Amygdala (tissue), 56 donors: ENCODE measurements around the gene C12orf60.

Source experiments
- DNase-seq, 56 donors: peaks; one replicate each; lab custom pipeline; 2025; lab: John Stamatoyannopoulos, UW

C12orf60 gene

GRCh38 chr12:14776236-14776961 is 27.1 kb upstream of the C12orf60 start:
- no peak for DNase-seq

GRCh38 chr12:14777271-14777670 is 26.2 kb upstream of the C12orf60 start:
- DNase-seq: no peak

- peak in 1 of 56 donors; percentile 4 for DNase-seq
Measured at GRCh38 chr12:14779834-14780233, 23.6 kb upstream of the C12orf60 start.

- no peak for DNase-seq
Measured at GRCh38 chr12:14780859-14781258, 22.6 kb upstream of the C12orf60 start.

GRCh38 chr12:14781563-14781962 is 21.9 kb upstream of the C12orf60 start:
- no peak for DNase-seq

- no peak for DNase-seq
Measured at GRCh38 chr12:14782756-14783155, 20.7 kb upstream of the C12orf60 start.

GRCh38 chr12:14784471-14784870 is 19.0 kb upstream of the C12orf60 start:
- no peak for DNase-seq

GRCh38 chr12:14785568-14785967 is 17.9 kb upstream of the C12orf60 start:
- DNase-seq: no peak

GRCh38 chr12:14795028-14795448 is 8.4 kb upstream of the C12orf60 start:
- no peak for DNase-seq

- DNase-seq: no peak
Measured at GRCh38 chr12:14802247-14802646, 1.2 kb upstream of the C12orf60 start.

GRCh38 chr12:14802721-14803010 is 804 bp upstream of the C12orf60 start:
- no peak for DNase-seq

- DNase-seq: no peak
Measured at GRCh38 chr12:14803830-14804160, 325 bp downstream of the C12orf60 start.

- DNase-seq: no peak
Measured at GRCh38 chr12:14810167-14810952, 6.9 kb downstream of the C12orf60 start.

GRCh38 chr12:14810953-14811483 is 7.5 kb downstream of the C12orf60 start:
- DNase-seq: no peak

- no peak for DNase-seq
Measured at GRCh38 chr12:14811486-14811885, 8.0 kb downstream of the C12orf60 start.

- no peak for DNase-seq
Measured at GRCh38 chr12:14814014-14814413, 10.5 kb downstream of the C12orf60 start, which contains the start of gene SMCO3. Gene SMCO3, minus strand, starts transcription at chr12:14814182. Its CDS starts 7,502 bp downstream, at chr12:14806680.

GRCh38 chr12:14824012-14824634 is 20.7 kb downstream of the C12orf60 start:
- DNase-seq: no peak

GRCh38 chr12:14825256-14825655 is 21.8 kb downstream of the C12orf60 start:
- no peak for DNase-seq

GRCh38 chr12:14826491-14826890 is 23.0 kb downstream of the C12orf60 start:
- no peak for DNase-seq

- DNase-seq: no peak
Measured at GRCh38 chr12:14827043-14827442, 23.6 kb downstream of the C12orf60 start.

GRCh38 chr12:14828892-14829291 is 25.4 kb downstream of the C12orf60 start:
- peak in 10 of 56 donors; percentile 0 to 23 (median 5) for DNase-seq
